Epithelial cell of esophagus (primary cell): ENCODE measurements around the gene LRRC8E.
"Not testable (repeated sequence)": the region's sequence is repeated elsewhere in the genome, so short reads cannot be mapped to it uniquely, and the experiment has no call there.

Experiments used
- DNase-seq: peaks from one replicate; pipeline ENCODE4 v3.0.0; 2010; ENCODE audit warnings: low read depth
- H3K4me3 ChIP-seq: 2 replicates; pipeline ENCODE4 v1.5.1; 2011; ENCODE audit warnings: mild to moderate bottlenecking, low read length, control low read depth
- TF ChIP-seq, protein P1 (sequence below): IDR thresholded peaks from 2 replicates; pipeline ENCODE4 v1.5.1; 2011; ENCODE audit warnings: low read depth, mild to moderate bottlenecking, low read length, control low read depth, inconsistent platforms; ENCODE audit not compliant: insufficient read depth; ENCODE audit errors: missing control alignments

Gene LRRC8E

DNA sequence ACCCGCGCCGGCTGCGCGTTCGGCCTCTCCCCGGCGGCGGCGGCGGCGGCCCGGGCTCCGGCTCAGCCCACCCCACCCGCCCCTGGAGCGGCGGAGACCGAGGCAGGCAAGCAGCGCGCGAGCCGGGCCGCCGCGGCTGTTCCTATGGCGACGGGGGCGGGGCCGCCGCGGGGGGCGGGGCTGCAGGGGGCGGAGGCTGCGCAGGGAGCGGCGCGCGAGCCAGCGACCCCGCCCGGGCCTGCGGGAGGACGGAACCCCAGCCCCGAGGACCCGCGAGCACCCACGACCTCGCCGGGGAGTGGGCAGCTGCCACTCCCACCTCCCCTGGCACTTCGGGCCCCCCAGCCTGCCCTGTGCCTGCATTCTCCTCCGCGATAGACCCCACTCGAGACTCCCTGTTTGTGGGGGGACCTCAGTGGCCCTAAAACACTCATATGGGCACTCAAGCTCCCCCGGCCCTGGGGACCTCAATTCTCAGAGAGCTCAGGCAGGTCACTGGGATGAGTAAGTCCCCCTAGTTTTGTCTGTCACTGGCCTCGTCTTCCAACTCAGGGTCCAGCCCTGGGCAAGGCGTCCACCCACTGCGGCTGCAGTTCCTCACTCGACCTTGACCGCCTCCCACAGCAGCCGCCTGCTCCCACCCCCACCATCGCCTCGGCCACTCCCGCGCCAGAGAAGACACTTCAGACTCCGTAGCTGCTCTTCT is 37.9 kb downstream of the LRRC8E start, which contains the start of gene CTXN1:
Gene CTXN1 (minus strand): TSS at position 115 of the 706 bp plus-strand sequence. CDS start 597 bp downstream, outside the sequence.
- peak; percentile 62 for DNase-seq
- TF ChIP-seq, protein P1, sequence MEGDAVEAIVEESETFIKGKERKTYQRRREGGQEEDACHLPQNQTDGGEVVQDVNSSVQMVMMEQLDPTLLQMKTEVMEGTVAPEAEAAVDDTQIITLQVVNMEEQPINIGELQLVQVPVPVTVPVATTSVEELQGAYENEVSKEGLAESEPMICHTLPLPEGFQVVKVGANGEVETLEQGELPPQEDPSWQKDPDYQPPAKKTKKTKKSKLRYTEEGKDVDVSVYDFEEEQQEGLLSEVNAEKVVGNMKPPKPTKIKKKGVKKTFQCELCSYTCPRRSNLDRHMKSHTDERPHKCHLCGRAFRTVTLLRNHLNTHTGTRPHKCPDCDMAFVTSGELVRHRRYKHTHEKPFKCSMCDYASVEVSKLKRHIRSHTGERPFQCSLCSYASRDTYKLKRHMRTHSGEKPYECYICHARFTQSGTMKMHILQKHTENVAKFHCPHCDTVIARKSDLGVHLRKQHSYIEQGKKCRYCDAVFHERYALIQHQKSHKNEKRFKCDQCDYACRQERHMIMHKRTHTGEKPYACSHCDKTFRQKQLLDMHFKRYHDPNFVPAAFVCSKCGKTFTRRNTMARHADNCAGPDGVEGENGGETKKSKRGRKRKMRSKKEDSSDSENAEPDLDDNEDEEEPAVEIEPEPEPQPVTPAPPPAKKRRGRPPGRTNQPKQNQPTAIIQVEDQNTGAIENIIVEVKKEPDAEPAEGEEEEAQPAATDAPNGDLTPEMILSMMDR, result no peak
- no peak within 1 kb of the TSS for H3K4me3 ChIP-seq

DNA sequence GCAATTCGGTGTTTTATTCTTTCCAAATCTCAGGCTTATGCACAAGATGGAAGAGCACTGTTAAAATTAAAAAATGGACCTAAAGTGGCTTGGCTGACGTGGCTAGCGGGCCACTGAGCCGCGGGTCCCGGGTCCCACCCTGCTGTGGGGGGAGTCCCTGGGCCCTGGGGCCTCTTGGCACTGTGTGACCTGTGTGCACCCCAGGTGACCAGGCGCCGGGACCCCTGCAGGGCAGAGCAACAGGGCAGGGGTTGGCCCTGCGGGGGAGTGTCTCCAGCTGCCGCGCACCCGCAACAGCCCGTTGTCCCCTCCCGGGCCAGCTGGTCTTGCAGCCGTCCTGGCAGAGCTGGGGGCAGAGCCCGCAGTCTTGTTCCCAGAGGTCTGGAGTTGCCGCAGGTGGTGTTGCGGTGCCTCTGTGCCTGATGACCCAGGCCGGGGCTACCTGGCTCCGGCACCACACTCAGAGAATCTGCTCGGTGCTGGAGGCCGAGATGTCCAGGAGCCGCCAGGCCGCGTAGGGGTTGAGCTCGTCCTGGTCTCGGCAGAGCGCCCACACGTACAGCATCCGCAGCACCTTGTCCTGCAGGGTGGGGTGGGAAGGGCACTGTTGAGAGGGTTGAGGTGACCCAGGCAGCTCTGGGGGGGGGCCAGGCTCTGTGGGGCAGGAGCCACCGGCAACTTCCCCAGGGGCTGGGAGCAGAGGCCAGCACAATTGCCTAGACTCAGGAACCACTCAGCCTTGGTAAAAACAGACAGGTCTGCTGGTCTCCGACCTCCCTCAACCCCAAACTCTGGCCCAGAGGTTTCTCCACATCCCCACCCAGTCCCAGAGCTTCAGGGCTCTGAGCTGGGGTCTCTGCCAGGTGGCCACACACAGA is 38.7 kb downstream of the LRRC8E start:
- no peak overlapping the region for H3K4me3 ChIP-seq
- TF ChIP-seq, protein P1, result no peak
- DNase-seq, result no peak

DNA sequence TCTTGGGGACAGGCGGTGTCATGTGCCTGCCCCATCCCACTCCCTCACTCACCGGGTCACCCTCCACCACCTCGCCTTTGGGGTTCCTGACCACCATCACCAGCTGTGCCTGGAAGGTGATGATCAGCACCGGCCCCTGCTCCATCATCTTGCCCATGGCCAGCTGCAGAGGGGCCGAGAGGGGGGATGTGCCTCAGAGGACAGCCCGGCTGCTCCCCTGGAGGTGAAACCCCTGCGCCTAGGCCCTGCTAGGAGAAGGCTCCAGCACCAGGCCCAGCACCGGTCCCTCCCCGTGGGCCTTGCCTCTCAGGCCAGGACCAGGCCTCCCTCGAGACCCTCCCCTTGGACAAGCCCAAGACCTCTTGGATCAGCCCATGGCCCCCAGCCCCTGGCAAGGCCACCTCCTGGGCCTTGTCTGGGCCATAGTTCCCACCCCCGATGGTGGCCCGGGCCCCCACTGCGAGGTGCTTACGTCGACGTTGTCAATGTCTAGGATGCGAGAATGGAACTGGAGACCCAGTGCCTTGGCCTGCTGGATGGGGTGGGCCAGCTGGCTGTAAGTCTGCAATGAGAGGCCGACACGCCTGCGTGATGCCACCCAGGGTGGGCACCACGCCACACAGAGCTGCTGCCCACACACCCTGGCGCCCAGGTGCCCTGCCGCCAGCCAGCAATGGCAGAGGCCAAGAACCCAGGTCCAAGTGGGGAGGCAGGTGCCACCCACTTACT is 39.5 kb downstream of the LRRC8E start:
- no peak for DNase-seq
- TF ChIP-seq, protein P1, result no peak
- H3K4me3 ChIP-seq, result no peak overlapping the region

DNA sequence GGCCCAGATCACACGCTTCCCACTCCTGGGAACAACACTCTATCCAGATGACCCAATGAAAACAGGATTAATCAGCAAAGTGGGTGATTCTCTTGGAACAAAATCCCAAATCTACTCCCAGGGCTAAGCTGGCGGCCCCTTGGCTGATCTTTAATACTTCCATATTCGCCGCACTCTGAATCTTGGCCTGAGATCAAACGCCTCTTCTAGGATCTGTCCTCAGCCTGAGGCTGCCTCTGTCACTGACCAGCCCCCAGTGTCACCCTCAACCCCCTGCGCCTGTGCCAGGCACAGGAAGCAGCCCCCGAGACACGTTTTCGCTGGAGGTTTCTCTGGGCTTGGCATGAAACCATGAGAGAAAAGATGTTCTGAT is 40.0 kb downstream of the LRRC8E start:
- H3K4me3 ChIP-seq, result no peak overlapping the region
- TF ChIP-seq, protein P1, result no peak
- DNase-seq, result no peak

DNA sequence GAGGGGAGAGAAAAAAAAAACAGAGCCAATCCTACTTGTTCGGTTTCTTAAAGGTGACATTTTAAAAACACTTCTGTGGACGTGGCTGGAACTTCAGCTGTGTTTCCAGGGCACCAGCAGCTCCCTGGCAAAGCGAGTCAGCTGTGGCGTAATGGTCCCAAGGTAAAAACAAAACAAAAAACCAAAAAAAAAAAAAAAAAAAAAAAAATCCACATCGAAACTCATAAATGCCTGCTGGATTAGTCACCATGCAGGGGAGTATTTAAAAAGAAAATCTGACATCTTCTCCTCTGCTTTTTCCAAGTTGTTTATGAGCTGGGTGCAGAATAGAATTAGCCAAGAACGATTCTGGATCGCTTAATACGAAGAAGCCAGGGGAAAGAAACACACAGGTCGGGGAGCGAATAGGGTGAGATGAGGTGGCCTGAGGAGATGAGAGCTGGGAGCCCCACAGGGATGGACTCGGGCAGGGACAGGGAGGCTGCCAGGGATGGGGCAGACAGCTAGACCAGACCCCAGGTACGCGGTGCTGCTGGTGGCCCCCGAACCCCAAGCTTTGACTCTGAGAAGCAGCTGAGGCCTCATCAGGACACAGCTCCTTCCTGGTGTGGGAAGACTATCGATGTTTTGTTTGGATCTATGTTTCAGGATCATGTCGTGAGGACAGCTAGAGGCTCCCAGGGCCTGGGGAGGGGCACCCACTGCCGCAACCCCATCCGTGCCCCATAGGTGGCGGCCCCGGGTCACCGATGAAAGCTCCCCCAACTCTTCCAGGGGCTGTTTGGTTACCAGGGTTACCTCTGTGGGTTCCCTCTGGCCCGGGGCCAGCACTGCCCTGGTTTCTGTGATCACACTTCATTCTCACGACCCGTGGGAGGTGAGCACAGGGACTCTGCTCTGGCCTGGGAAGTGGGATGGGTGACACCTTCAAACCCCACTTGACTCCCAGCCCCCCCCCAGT is 40.7 kb downstream of the LRRC8E start:
- TF ChIP-seq, protein P1, result peak; percentile 44
- DNase-seq, result peak; percentile 63
- no peak overlapping the region for H3K4me3 ChIP-seq

DNA sequence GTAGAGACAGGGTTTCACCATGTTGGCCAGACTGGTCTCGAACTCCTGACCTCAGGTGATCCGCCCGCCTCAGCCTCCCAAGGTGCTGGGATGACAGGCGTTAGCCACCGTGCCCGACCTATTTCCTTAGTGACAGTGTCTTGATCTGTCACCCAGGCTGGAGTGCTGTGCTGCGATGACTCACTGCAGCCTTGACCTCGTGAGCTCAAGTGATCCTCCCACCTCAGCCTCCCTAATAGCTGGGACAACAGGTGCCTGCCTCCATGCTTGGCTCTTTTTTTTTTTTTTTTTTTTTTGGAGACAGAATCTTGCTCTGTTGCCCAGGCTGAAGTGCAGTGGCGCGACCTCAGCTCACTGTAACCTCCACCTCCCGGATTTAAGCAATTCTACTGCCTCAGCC is 41.7 kb downstream of the LRRC8E start:
- DNase-seq, H3K4me3 ChIP-seq: not testable (repeated sequence)
